ENCODE results near the gene MYO5B.

The MYO5B gene

DNA sequence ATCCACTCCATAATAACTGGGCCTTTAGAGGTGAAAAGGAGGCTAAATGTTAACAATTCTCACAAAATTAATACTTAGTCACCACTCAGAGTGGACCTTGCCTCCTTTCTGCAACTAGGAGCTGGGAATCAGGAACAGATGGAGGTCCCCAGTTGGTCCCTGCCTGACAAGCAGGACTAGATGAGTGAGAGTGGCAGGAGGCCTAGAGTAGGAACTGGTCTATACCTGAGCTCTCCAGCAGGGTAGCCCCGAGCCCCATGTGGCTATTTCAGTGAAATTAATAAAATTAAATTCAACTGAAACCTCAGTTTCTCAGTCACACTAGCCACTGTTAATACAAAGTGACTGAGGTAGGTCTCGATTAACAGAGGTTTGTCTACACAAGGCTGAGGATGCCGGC is 150.5 kb downstream of the MYO5B start:
- no peak overlapping the region for H3K27ac ChIP-seq (ENCODE audit: low read depth, low read length)
- H3K4me1 ChIP-seq (ENCODE audit: control insufficient read depth, insufficient read depth, low read length), result no peaks in the 10 kb centered on the region
- H3K36me3 ChIP-seq (ENCODE audit: control insufficient read depth, insufficient read depth, low read length), result no peaks in the 10 kb centered on the region
- H3K9me3 ChIP-seq (ENCODE audit: control insufficient read depth, insufficient read depth, low read depth, low read length), result no peaks in the 10 kb centered on the region
- H3K27me3 ChIP-seq (ENCODE audit: control insufficient read depth, insufficient read depth, low read length), result no peaks in the 10 kb centered on the region
- no peak overlapping the region for H3K4me3 ChIP-seq (ENCODE audit: low read depth, low read length)
- no peak overlapping the region for H3K9ac ChIP-seq (ENCODE audit: low read length)

DNA sequence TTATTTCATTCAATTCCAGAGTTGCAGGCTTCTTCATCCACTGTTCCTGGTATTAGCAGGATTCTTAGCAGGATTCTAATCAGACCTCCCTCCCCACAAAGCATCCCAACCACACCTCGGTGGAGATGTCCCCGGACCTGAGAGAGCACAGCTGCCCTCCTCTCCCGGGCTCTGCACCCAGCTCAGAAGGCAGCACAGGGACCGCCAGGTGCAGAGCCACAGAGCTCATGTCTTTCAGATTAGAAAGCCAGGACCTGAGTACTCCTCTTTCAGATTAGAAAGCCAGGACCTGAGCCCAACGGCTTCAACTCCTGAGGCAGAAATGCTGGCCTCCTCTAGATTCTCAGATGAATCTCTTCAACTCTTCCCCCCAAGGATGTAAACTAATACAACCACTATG is 152.3 kb downstream of the MYO5B start:
- H3K9ac ChIP-seq (ENCODE audit: low read length), result no peak overlapping the region
- H3K36me3 ChIP-seq (ENCODE audit: control insufficient read depth, insufficient read depth, low read length), result no peaks in the 10 kb centered on the region
- no peak overlapping the region for H3K27ac ChIP-seq (ENCODE audit: low read depth, low read length)
- H3K27me3 ChIP-seq (ENCODE audit: control insufficient read depth, insufficient read depth, low read length), result no peaks in the 10 kb centered on the region
- H3K9me3 ChIP-seq (ENCODE audit: control insufficient read depth, insufficient read depth, low read depth, low read length), result no peaks in the 10 kb centered on the region
- no peaks in the 10 kb centered on the region for H3K4me1 ChIP-seq (ENCODE audit: control insufficient read depth, insufficient read depth, low read length)
- H3K4me3 ChIP-seq (ENCODE audit: low read depth, low read length), result no peak overlapping the region

DNA sequence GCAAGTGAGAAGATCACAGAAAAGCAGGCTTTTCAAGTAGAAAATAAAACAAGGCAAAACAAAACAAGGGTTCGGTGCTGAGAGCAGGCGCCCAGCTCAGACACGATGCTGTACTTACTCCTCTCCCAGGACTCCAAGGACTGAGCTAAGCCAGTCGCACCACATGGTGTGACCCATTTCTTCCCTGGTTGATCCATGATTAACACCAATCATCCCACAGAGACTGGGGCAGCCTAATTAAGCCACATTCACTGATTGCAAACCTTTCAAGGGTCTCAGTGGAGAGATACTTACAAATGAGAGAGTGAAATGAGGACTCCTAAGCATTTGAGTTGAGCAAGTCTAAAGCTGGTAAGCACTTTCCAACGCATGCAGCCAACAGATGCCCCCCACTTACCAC is 155.2 kb downstream of the MYO5B start:
- no peaks in the 10 kb centered on the region for H3K36me3 ChIP-seq (ENCODE audit: control insufficient read depth, insufficient read depth, low read length)
- no peak overlapping the region for H3K9ac ChIP-seq (ENCODE audit: low read length)
- H3K9me3 ChIP-seq (ENCODE audit: control insufficient read depth, insufficient read depth, low read depth, low read length), result no peaks in the 10 kb centered on the region
- no peaks in the 10 kb centered on the region for H3K4me1 ChIP-seq (ENCODE audit: control insufficient read depth, insufficient read depth, low read length)
- no peak overlapping the region for H3K4me3 ChIP-seq (ENCODE audit: low read depth, low read length)
- no peak overlapping the region for H3K27ac ChIP-seq (ENCODE audit: low read depth, low read length)
- no peaks in the 10 kb centered on the region for H3K27me3 ChIP-seq (ENCODE audit: control insufficient read depth, insufficient read depth, low read length)

DNA sequence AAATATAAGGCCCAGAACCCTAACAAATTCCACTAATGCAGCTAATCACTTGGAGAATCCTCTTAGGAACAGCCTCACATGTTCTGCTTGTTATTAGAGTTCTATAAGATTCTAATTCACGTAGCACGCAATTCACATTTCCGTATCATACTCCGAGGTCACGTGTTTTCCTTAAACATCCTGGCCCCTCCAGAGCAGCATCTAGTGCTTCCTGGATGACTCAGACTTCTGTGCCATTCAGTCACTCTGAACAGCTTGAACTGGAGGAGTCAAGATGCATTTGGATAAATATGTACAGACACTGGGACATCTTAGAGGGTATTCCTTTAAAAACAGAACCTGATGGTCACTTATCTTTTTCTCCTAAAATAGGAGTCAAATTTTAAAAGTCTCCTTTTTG is 156.5 kb downstream of the MYO5B start:
- Histone ChIP-seq H3K9me3 (ENCODE audit: control insufficient read depth, insufficient read depth, low read depth, low read length) (no peaks in the 10 kb centered on the region), H3K27me3 (ENCODE audit: control insufficient read depth, insufficient read depth, low read length) (no peaks in the 10 kb centered on the region), H3K36me3 (ENCODE audit: control insufficient read depth, insufficient read depth, low read length) (no peaks in the 10 kb centered on the region), H3K9ac (ENCODE audit: low read length) (no peak overlapping the region), H3K27ac (ENCODE audit: low read depth, low read length) (no peak overlapping the region), H3K4me3 (ENCODE audit: low read depth, low read length) (no peak overlapping the region), H3K4me1 (ENCODE audit: control insufficient read depth, insufficient read depth, low read length) (no peaks in the 10 kb centered on the region)

DNA sequence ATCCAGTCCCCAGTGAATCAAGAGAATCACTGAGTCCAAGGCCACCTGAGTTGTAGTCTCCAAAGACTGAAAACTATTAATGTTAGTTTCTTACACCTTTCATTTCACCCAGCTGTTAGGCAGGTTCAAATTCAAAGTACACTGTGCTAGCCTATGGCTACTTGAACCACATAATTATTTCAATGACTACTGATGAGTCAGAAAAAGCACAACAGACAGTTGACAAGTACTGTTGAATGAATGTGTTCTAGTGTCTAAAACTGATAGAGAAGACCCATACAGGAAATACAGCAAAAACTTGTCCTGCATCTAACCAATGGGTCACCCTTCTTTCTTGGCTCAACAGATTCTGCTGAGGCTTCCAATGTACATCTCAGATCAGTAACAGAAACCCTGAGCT is 160.9 kb downstream of the MYO5B start:
- Histone ChIP-seq H3K27me3 (ENCODE audit: control insufficient read depth, insufficient read depth, low read length) (no peaks in the 10 kb centered on the region), H3K27ac (ENCODE audit: low read depth, low read length) (no peak overlapping the region), H3K4me1 (ENCODE audit: control insufficient read depth, insufficient read depth, low read length) (no peaks in the 10 kb centered on the region), H3K4me3 (ENCODE audit: low read depth, low read length) (no peak overlapping the region), H3K36me3 (ENCODE audit: control insufficient read depth, insufficient read depth, low read length) (no peaks in the 10 kb centered on the region), H3K9ac (ENCODE audit: low read length) (no peak overlapping the region), H3K9me3 (ENCODE audit: control insufficient read depth, insufficient read depth, low read depth, low read length) (no peaks in the 10 kb centered on the region)

DNA sequence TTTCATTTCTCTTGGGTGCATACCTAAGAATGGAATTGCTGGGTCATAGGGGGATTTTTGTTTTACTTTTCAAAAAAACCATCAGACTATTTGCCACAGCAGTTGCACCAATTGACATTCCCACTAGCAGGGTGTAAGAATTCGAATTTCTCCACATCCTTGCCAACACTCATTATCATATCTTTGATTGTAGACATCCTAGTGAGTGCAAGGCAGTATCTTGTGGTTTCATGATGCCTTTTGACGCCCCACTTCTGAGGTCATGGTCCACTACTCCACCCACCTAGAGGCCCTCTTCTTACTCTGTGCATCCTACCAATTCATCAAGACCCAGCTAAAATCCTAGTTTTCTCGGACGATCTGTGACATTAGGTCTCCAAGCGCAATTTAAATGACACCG is 161.9 kb downstream of the MYO5B start:
- no peak overlapping the region for H3K27ac ChIP-seq (ENCODE audit: low read depth, low read length)
- H3K4me1 ChIP-seq (ENCODE audit: control insufficient read depth, insufficient read depth, low read length), result no peaks in the 10 kb centered on the region
- no peaks in the 10 kb centered on the region for H3K9me3 ChIP-seq (ENCODE audit: control insufficient read depth, insufficient read depth, low read depth, low read length)
- H3K4me3 ChIP-seq (ENCODE audit: low read depth, low read length), result no peak overlapping the region
- no peaks in the 10 kb centered on the region for H3K36me3 ChIP-seq (ENCODE audit: control insufficient read depth, insufficient read depth, low read length)
- no peak overlapping the region for H3K9ac ChIP-seq (ENCODE audit: low read length)
- H3K27me3 ChIP-seq (ENCODE audit: control insufficient read depth, insufficient read depth, low read length), result no peaks in the 10 kb centered on the region

DNA sequence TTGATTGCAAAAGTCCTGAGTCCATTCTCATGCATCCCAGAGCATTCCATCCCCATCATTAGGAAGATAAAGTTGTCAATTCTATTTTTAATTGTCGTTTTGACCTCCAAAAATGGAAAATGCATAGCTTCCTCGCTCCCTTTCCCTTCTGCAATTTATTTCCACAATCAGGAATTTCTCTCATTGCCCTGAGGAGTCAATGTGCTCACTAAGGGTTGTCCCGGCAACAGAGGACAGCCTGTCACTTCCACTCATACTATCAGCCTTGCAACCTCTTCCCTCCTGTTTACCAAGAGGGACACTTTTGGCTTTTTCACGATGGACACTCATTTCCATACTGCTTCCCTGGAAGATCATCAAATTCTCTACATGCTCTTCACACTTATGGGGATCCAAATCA is 164.8 kb downstream of the MYO5B start:
- no peak overlapping the region for H3K9ac ChIP-seq (ENCODE audit: low read length)

DNA sequence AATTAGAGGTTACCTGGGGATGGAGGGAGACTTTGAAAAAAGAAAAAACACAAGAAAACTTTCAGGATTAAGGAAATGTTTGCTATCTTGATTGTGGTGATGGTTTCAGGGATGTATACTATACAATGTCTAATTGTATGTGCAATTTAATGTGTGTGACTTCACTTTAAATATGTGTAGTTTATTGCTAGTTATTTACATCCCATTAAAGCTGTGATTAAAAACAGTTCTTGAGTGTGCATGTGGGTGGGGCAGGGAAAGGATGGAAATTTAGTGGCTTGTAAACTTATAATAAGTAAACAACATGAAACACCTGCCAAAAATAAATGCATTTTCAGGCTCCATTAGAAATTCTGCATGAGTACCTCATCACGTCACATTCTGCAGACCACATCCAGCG is 167.0 kb downstream of the MYO5B start:
- Histone ChIP-seq H3K27ac (ENCODE audit: low read depth, low read length) (no peak overlapping the region), H3K4me1 (ENCODE audit: control insufficient read depth, insufficient read depth, low read length) (no peaks in the 10 kb centered on the region), H3K36me3 (ENCODE audit: control insufficient read depth, insufficient read depth, low read length) (no peaks in the 10 kb centered on the region), H3K27me3 (ENCODE audit: control insufficient read depth, insufficient read depth, low read length) (no peaks in the 10 kb centered on the region), H3K9me3 (ENCODE audit: control insufficient read depth, insufficient read depth, low read depth, low read length) (peaks cover 4% of the 10 kb centered on the region; the same call in 1 of the 2 replicates), H3K9ac (ENCODE audit: low read length) (no peak overlapping the region), H3K4me3 (ENCODE audit: low read depth, low read length) (no peak overlapping the region)

More for the DNA sequence above, 164.8 kb downstream of the MYO5B start:
- no peak overlapping the region for H3K27ac ChIP-seq (ENCODE audit: low read depth, low read length)
- H3K4me1 ChIP-seq (ENCODE audit: control insufficient read depth, insufficient read depth, low read length), result no peaks in the 10 kb centered on the region
- no peak overlapping the region for H3K4me3 ChIP-seq (ENCODE audit: low read depth, low read length)
- no peaks in the 10 kb centered on the region for H3K36me3 ChIP-seq (ENCODE audit: control insufficient read depth, insufficient read depth, low read length)
- peaks cover 4% of the 10 kb centered on the region; the same call in 1 of the 2 replicates for H3K9me3 ChIP-seq (ENCODE audit: control insufficient read depth, insufficient read depth, low read depth, low read length)
- no peaks in the 10 kb centered on the region for H3K27me3 ChIP-seq (ENCODE audit: control insufficient read depth, insufficient read depth, low read length)

DNA sequence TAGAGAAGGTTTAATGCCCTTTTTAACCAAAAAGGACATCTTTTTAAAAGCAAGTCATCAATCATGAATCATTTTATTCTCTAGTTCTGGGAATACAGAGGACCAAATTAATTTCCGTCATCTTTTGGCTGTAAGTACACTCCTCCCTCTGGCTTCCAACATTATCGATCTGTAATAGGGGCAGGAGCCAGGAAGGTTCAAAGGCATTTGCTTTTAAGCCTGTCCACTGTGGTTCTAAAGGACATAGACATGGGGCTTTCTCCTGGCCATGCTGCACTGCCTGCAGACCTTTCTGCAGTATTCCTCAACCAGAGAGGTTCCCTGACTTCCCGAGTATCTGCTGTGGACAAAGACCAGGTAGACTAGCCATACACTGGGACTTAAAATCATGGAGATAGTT is 170.5 kb downstream of the MYO5B start:
- Histone ChIP-seq H3K27ac (ENCODE audit: low read depth, low read length) (no peak overlapping the region), H3K4me3 (ENCODE audit: low read depth, low read length) (no peak overlapping the region), H3K4me1 (ENCODE audit: control insufficient read depth, insufficient read depth, low read length) (no peaks in the 10 kb centered on the region), H3K36me3 (ENCODE audit: control insufficient read depth, insufficient read depth, low read length) (no peaks in the 10 kb centered on the region), H3K27me3 (ENCODE audit: control insufficient read depth, insufficient read depth, low read length) (no peaks in the 10 kb centered on the region), H3K9me3 (ENCODE audit: control insufficient read depth, insufficient read depth, low read depth, low read length) (peaks cover 4% of the 10 kb centered on the region; the same call in 1 of the 2 replicates), H3K9ac (ENCODE audit: low read length) (no peak overlapping the region)

DNA sequence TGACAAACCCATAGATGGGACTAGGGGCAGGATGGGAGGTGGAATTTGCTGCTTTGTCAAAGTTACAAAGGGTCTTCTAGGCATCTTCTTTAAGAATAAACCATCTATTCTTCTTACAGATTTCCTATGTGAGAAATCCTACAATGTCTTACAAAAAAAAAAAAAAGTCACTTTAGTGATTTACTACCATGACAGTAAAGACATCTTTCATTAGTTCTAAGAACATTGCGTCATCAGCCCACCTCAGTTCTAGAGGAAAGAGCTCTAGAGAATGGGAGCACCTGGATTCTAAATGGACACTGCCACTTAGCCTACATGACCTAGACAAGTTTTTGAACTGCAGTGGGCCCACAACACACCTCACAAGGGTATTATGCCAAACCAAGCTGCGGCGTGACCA is 172.0 kb downstream of the MYO5B start:
- no peak overlapping the region for H3K4me3 ChIP-seq (ENCODE audit: low read depth, low read length)
- H3K9ac ChIP-seq (ENCODE audit: low read length), result no peak overlapping the region
- H3K27ac ChIP-seq (ENCODE audit: low read depth, low read length), result no peak overlapping the region
- H3K9me3 ChIP-seq (ENCODE audit: control insufficient read depth, insufficient read depth, low read depth, low read length), result peaks cover 4% of the 10 kb centered on the region; the same call in 1 of the 2 replicates
- no peaks in the 10 kb centered on the region for H3K4me1 ChIP-seq (ENCODE audit: control insufficient read depth, insufficient read depth, low read length)
- no peaks in the 10 kb centered on the region for H3K27me3 ChIP-seq (ENCODE audit: control insufficient read depth, insufficient read depth, low read length)
- H3K36me3 ChIP-seq (ENCODE audit: control insufficient read depth, insufficient read depth, low read length), result no peaks in the 10 kb centered on the region

DNA sequence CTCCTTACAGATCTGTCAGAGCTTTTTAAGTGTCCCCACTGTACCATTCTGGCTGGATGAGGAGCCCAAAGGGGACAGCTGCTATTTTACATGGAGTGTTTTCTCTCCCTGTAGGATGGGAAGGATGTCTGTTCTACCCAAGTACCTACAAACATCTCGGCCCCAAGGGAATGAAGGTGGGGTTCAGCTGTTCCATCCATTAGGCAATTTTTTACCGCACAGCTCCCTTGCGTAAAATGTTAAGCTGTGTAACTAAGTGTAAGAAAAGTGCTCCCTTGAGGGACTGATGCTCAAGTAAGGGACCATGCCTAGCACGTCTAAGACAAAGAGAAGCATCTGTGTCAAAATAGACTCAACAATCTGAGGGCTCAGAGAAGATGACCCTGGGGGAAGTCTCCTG is 180.3 kb downstream of the MYO5B start:
- Histone ChIP-seq H3K27me3 (ENCODE audit: control insufficient read depth, insufficient read depth, low read length) (no peaks in the 10 kb centered on the region), H3K36me3 (ENCODE audit: control insufficient read depth, insufficient read depth, low read length) (no peaks in the 10 kb centered on the region), H3K4me1 (ENCODE audit: control insufficient read depth, insufficient read depth, low read length) (peaks cover 3% of the 10 kb centered on the region; the same call in 1 of the 2 replicates), H3K9me3 (ENCODE audit: control insufficient read depth, insufficient read depth, low read depth, low read length) (no peaks in the 10 kb centered on the region), H3K4me3 (ENCODE audit: low read depth, low read length) (no peak overlapping the region), H3K9ac (ENCODE audit: low read length) (no peak overlapping the region), H3K27ac (ENCODE audit: low read depth, low read length) (no peak overlapping the region)

All from HUES6 (cell line).